Vagina (tissue), 2 donors: ENCODE results near the gene TRIM36.

ENCODE experiments used
- POLR2A ChIP-seq, 2 donors: fragments of 450-650 bp; IDR thresholded peaks; one replicate each; pipeline ENCODE4 v1.6.1; 2017; ENCODE audit warnings: antibody characterized with exemption in 2 of 2, mild to moderate bottlenecking in 2 of 2, moderate library complexity in 2 of 2
- TF ChIP-seq, protein P1 (sequence below), 3 experiments: fragments of 450-650 bp in 2 of 3; fragments of 200-600 bp in 1 of 3; sonication (generic) in 1 of 3; IDR thresholded peaks; one replicate each; pipeline ENCODE4 v1.5.1; 2017 to 2019; ENCODE audit warnings: antibody characterized with exemption in 3 of 3, mild to moderate bottlenecking in 2 of 3, moderate library complexity in 2 of 3

GRCh38 chr5:115136294-115136693 is 33.4 kb downstream of the TRIM36 start:
- TF ChIP-seq, protein P1, sequence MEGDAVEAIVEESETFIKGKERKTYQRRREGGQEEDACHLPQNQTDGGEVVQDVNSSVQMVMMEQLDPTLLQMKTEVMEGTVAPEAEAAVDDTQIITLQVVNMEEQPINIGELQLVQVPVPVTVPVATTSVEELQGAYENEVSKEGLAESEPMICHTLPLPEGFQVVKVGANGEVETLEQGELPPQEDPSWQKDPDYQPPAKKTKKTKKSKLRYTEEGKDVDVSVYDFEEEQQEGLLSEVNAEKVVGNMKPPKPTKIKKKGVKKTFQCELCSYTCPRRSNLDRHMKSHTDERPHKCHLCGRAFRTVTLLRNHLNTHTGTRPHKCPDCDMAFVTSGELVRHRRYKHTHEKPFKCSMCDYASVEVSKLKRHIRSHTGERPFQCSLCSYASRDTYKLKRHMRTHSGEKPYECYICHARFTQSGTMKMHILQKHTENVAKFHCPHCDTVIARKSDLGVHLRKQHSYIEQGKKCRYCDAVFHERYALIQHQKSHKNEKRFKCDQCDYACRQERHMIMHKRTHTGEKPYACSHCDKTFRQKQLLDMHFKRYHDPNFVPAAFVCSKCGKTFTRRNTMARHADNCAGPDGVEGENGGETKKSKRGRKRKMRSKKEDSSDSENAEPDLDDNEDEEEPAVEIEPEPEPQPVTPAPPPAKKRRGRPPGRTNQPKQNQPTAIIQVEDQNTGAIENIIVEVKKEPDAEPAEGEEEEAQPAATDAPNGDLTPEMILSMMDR (IDR thresholded peaks at IDR 0.05) = no peak
- TF ChIP-seq POLR2A (IDR thresholded peaks at IDR 0.05) = no peak
